IMR-90 (cell line): ENCODE results near the gene OPN4. TPM values are rescaled to one million over a fixed set of nuclear protein-coding genes. Genes with fewer than 3 reads are reported as not detected.

Source experiments
- ATAC-seq: fragments of 200-7000 bp; cut with Tn5 transposase; 2 replicates; pipeline ENCODE4 v1.9.1; 2020; ENCODE audit warnings: low read depth, mild to moderate bottlenecking, moderate library complexity
- BruUV-seq: library from RNA; stranded (reverse); fragments of 400-500 nt; replicated peaks from 2 replicates; lab custom pipeline; 2021; lab: Mats Ljungman, UMichigan
- CTCF ChIA-PET: fragments of 300-600 bp; formaldehyde crosslinking; extraction: SDS; loops from one replicate; lab custom pipeline; 2021; ENCODE audit warnings: antibody characterized with exemption; lab: Yijun Ruan, JAX
- POLR2A ChIA-PET: fragments of 300-600 bp; sonication (Branson Sonifier 250); formaldehyde crosslinking; loops from one replicate; lab custom pipeline; 2022; ENCODE audit warnings: antibody characterized with exemption; ENCODE audit not compliant: unreplicated experiment; lab: Charles Lee
- DNase-seq: peaks from one replicate; pipeline ENCODE4 v3.0.0; 2013
- H2AFZ ChIP-seq: replicated peaks from 2 replicates; pipeline ENCODE3; 2013; ENCODE audit warnings: low read length, mild to moderate bottlenecking; ENCODE audit not compliant: poor library complexity
- H2AK5ac ChIP-seq: 2 replicates; pipeline ENCODE4 v1.6.1; 2013; ENCODE audit warnings: low read depth, low read length, inconsistent platforms
- H2AK9ac ChIP-seq: replicated peaks from 2 replicates; pipeline ENCODE3; 2013; ENCODE audit warnings: mild to moderate bottlenecking, low read depth, low read length, moderate library complexity; ENCODE audit not compliant: poor library complexity
- H2BK120ac ChIP-seq: 2 replicates; pipeline ENCODE4 v1.6.1; 2013; ENCODE audit warnings: low read depth, low read length, inconsistent platforms
- H2BK15ac ChIP-seq: 3 replicates; pipeline ENCODE4 v1.6.1; 2013; ENCODE audit warnings: low read depth, low read length, inconsistent platforms
- H2BK20ac ChIP-seq: 2 replicates; pipeline ENCODE4 v1.6.1; 2013; ENCODE audit warnings: low read depth, mild to moderate bottlenecking, inconsistent platforms, low read length, moderate library complexity
- H2BK5ac ChIP-seq: 2 replicates; pipeline ENCODE4 v1.6.1; 2013; ENCODE audit warnings: mild to moderate bottlenecking, low read depth, low read length, inconsistent platforms; ENCODE audit not compliant: poor library complexity, severe bottlenecking
- H3K14ac ChIP-seq: replicated peaks from 2 replicates; pipeline ENCODE4 v1.6.1; 2013; ENCODE audit warnings: low read depth, low read length, inconsistent platforms
- H3K18ac ChIP-seq: 2 replicates; pipeline ENCODE4 v1.6.1; 2013; ENCODE audit warnings: low read depth, low read length, control low read depth
- H3K23ac ChIP-seq: 2 replicates; pipeline ENCODE4 v1.6.1; 2013; ENCODE audit warnings: low read depth, low read length, inconsistent platforms
- H3K27ac ChIP-seq: 2 replicates; pipeline ENCODE4 v1.5.1; 2013; ENCODE audit warnings: mild to moderate bottlenecking, control low read depth, low read length; ENCODE audit not compliant: insufficient read depth
- H3K27me3 ChIP-seq: 2 replicates; pipeline ENCODE4 v1.6.1; 2013; ENCODE audit warnings: low read length; ENCODE audit not compliant: control insufficient read depth, insufficient read depth
- H3K36me3 ChIP-seq: 2 replicates; pipeline ENCODE4 v1.6.1; 2013; ENCODE audit warnings: low read length, mixed read lengths; ENCODE audit not compliant: control insufficient read depth, insufficient read depth
- H3K4ac ChIP-seq: 2 replicates; pipeline ENCODE4 v1.6.1; 2013; ENCODE audit warnings: low read depth, low read length, inconsistent platforms
- H3K4me1 ChIP-seq: 2 replicates; pipeline ENCODE4 v1.6.1; 2013; ENCODE audit warnings: low read length, mixed read lengths; ENCODE audit not compliant: control insufficient read depth, insufficient read depth
- H3K4me2 ChIP-seq: 2 replicates; pipeline ENCODE4 v1.6.1; 2013; ENCODE audit warnings: low read depth, mild to moderate bottlenecking, control low read depth, low read length, moderate library complexity
- H3K4me3 ChIP-seq: 2 replicates; pipeline ENCODE4 v1.5.1; 2013; ENCODE audit warnings: low read depth, mild to moderate bottlenecking, control low read depth, low read length, moderate library complexity; ENCODE audit not compliant: insufficient read depth
- H3K56ac ChIP-seq: 2 replicates; pipeline ENCODE4 v1.6.1; 2013; ENCODE audit warnings: low read length, inconsistent platforms; ENCODE audit not compliant: insufficient read depth; ENCODE audit errors: extremely low read depth
- H3K79me1 ChIP-seq, 2 experiments: 2 replicates each; pipeline ENCODE4 v1.6.1; 2013; ENCODE audit warnings: low read length in 2 of 2, inconsistent platforms in 1 of 2, low read depth in 1 of 2
- H3K9ac ChIP-seq: 2 replicates; pipeline ENCODE4 v1.6.1; 2013; ENCODE audit warnings: low read depth, low read length, control low read depth
- H3K9me1 ChIP-seq: 2 replicates; pipeline ENCODE4 v1.6.1; 2013; ENCODE audit warnings: low read length, inconsistent platforms; ENCODE audit not compliant: insufficient read depth
- H3K9me3 ChIP-seq: 2 replicates; pipeline ENCODE4 v1.6.1; 2013; ENCODE audit warnings: low read length; ENCODE audit not compliant: control insufficient read depth, insufficient read depth
- H4K20me1 ChIP-seq: 2 replicates; pipeline ENCODE4 v1.6.1; 2013; ENCODE audit warnings: low read length, inconsistent platforms; ENCODE audit not compliant: insufficient read depth
- H4K5ac ChIP-seq: 2 replicates; pipeline ENCODE4 v1.6.1; 2013; ENCODE audit warnings: mild to moderate bottlenecking, low read depth, low read length, control low read depth
- H4K8ac ChIP-seq, 2 experiments: 2 replicates each; pipeline ENCODE4 v1.6.1; 2013; ENCODE audit warnings: low read depth in 2 of 2, low read length in 2 of 2, control low read depth in 1 of 2, inconsistent platforms in 1 of 2
- H4K91ac ChIP-seq: 2 replicates; pipeline ENCODE4 v1.6.1; 2013; ENCODE audit warnings: low read depth, low read length, inconsistent platforms; ENCODE audit not compliant: insufficient read depth
- CEBPB ChIP-seq: IDR thresholded peaks from 2 replicates; pipeline ENCODE4 v1.6.1; 2012; ENCODE audit warnings: low read depth, low read length, improper control_type of control experiment
- CTCF ChIP-seq: conservative IDR thresholded peaks from 2 replicates; pipeline ENCODE4 v1.5.1; 2012; ENCODE audit warnings: mild to moderate bottlenecking, low read depth, low read length, improper control_type of control experiment
- MAZ ChIP-seq: IDR thresholded peaks from 2 replicates; pipeline ENCODE4 v1.6.1; 2012; ENCODE audit warnings: low read depth, mild to moderate bottlenecking, low read length, improper control_type of control experiment, moderate library complexity, borderline replicate concordance
- POLR2A ChIP-seq: IDR thresholded peaks from 2 replicates; pipeline ENCODE4 v1.6.1; 2012; ENCODE audit warnings: mild to moderate bottlenecking, low read depth, low read length
- RCOR1 ChIP-seq: IDR thresholded peaks from 2 replicates; pipeline ENCODE4 v1.6.1; 2012; ENCODE audit warnings: mild to moderate bottlenecking, low read length, improper control_type of control experiment; ENCODE audit not compliant: insufficient replicate concordance
- RFX5 ChIP-seq: IDR thresholded peaks from 2 replicates; pipeline ENCODE4 v1.8.0; 2012; ENCODE audit warnings: low read depth, mild to moderate bottlenecking, low read length, moderate library complexity
- dilution Hi-C: fragments of 300-500 bp; cut with HindIII; formaldehyde crosslinking; loops from one replicate; pipeline ENCODE4 v1.14.3; 2018; ENCODE audit warnings: low sequenced_read_pairs; ENCODE audit not compliant: unreplicated experiment
- in situ Hi-C: fragments of 300-500 bp; cut with MboI; formaldehyde crosslinking; loops from 3 replicates; pipeline ENCODE4 v1.14.3; 2019; ENCODE audit warnings: low sequenced_read_pairs, inconsistent platforms, mixed read lengths
- intact Hi-C: fragments of 100-400 bp; cut with micrococcal nuclease; formaldehyde crosslinking; loops from 2 replicates; pipeline ENCODE4 v1.10.0; 2022
- polyA plus RNA-seq, 3 experiments: library from polyadenylated mRNA; depleted of rRNA; stranded (reverse); fragments of >200 nt; gene quantifications; 2 replicates each; pipeline ENCODE4 v1.2.3, GENCODE V29; 2012; ENCODE audit warnings: low replicate concordance in 1 of 3
- total RNA-seq: library from RNA; depleted of rRNA; stranded (reverse); fragments of >200 nt; gene quantifications from 2 replicates; pipeline ENCODE4 v1.2.3, GENCODE V29; 2012

OPN4 gene
- total and polyA plus RNA-seq, 2 of the 4 experiments (the other 2 are of a cell fraction), result 0.03 TPM; not detected in 1

DNA sequence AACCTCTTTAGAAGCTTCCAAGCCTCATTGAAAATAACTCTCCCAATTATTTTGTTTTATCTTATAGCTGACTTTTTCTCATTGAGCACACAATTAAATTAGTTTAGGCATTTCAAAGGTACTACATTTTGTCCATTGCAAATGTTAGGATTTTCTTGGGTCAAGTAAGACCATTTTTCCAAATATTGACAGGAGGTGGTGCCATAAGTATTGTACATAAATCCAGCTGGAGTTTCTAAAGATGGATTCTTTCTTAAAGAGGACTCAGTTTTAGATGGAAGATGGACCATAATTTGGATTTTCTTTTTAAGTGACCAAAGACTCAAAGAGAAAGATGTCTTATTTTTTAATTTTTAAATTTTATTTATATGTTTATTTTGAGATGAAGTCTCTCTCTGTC, 12.3 kb upstream of the OPN4 start:
- Histone ChIP-seq H3K9me3 (no peaks in the 10 kb centered on the region), H3K23ac (no peak overlapping the region), H3K18ac (no peak overlapping the region), H4K20me1 (no peaks in the 10 kb centered on the region), H3K4me3 (no peak overlapping the region), H3K4me2 (no peak overlapping the region), H3K9ac (no peak overlapping the region), H2BK20ac (no peak overlapping the region), H2AFZ (no peak overlapping the region), H3K14ac (no peak overlapping the region), H3K4ac (no peak overlapping the region), H3K56ac (no peak overlapping the region), H3K79me1 (no peaks in the 10 kb centered on the region), H4K8ac (no peak overlapping the region), H3K9me1 (no peaks in the 10 kb centered on the region), H2AK9ac (no peak overlapping the region), H2BK15ac (no peak overlapping the region), H2AK5ac (no peak overlapping the region), H4K5ac (no peak overlapping the region), H2BK120ac (no peak overlapping the region), H4K91ac (no peak overlapping the region), H3K4me1 (peaks cover 6% of the 10 kb centered on the region), H3K27ac (no peak overlapping the region), H3K27me3 (no peaks in the 10 kb centered on the region), H2BK5ac (no peak overlapping the region), H3K36me3 (no peaks in the 10 kb centered on the region)
- in situ Hi-C loops (no loop called here), dilution Hi-C loops (no loop called here), intact Hi-C loops (loop anchor here (1.0 kb wide), 1 partner anchor 42 kb away; no protein-coding TSS in a partner anchor)
- BruUV-seq, result no TSS peak
- POLR2A ChIA-PET, result no interaction called here
- DNase-seq, result no peak
- no peak for ATAC-seq
- TF ChIP-seq RCOR1, result no peak
- TF ChIP-seq POLR2A, result no peak
- no peak for TF ChIP-seq MAZ
- no peak for TF ChIP-seq RFX5
- TF ChIP-seq CEBPB, result no peak
- TF ChIP-seq CTCF, result no peak
- CTCF ChIA-PET, result interaction anchor here (0.6 to 0.7 kb wide), 2 partner anchors 42 to 421 kb away, joined by 3 to 5 read pairs; no protein-coding TSS in a partner anchor
